C4-2B (cell line): ENCODE data around the gene XAF1.

ENCODE experiments used
- CTCF ChIP-seq: fragments of 450-650 bp; conservative IDR thresholded peaks from 2 replicates; pipeline ENCODE4 v1.5.1; 2017; ENCODE audit warnings: mild to moderate bottlenecking
- ZFX ChIP-seq: fragments of 450-650 bp; IDR thresholded peaks from 2 replicates; pipeline ENCODE4 v1.6.1; 2017

- TF ChIP-seq CTCF (peak; percentile 46), ZFX (no peak)
Measured at GRCh38 chr17:6713130-6713917, 42.5 kb upstream of the XAF1 start, which contains the start of gene SLC13A5.
